Epithelial cell of proximal tubule (primary cell): Measurements from ENCODE around the gene ZBTB49. TPM values are rescaled to one million over a fixed set of nuclear protein-coding genes. Genes with fewer than 3 reads are reported as not detected.
A peak's percentile ranks its signal among the peaks of the same experiment; 100 is the strongest.

Experiments
- DNase-seq: peaks from one replicate; pipeline ENCODE4 v3.0.0-alpha.2; 2011; ENCODE audit warnings: low read depth
- H3K4me3 ChIP-seq: 2 replicates; pipeline ENCODE4 v1.5.1; 2011; ENCODE audit warnings: low read depth, mild to moderate bottlenecking, low read length
- total RNA-seq: library from RNA; depleted of rRNA; stranded (reverse); fragments of >200 nt; gene quantifications from 2 replicates; pipeline ENCODE4 v1.2.3, GENCODE V29; 2015
- TF ChIP-seq, protein P1 (sequence below): conservative IDR thresholded peaks from 2 replicates; pipeline ENCODE4 v1.5.1; 2012; ENCODE audit warnings: low read depth, mild to moderate bottlenecking, low read length

Gene ZBTB49
- total RNA-seq, 1 donor from 2014 or later, result 1.2 TPM

- DNase-seq, result no peak
- H3K4me3 ChIP-seq, result no peak overlapping the region
- TF ChIP-seq, protein P1, sequence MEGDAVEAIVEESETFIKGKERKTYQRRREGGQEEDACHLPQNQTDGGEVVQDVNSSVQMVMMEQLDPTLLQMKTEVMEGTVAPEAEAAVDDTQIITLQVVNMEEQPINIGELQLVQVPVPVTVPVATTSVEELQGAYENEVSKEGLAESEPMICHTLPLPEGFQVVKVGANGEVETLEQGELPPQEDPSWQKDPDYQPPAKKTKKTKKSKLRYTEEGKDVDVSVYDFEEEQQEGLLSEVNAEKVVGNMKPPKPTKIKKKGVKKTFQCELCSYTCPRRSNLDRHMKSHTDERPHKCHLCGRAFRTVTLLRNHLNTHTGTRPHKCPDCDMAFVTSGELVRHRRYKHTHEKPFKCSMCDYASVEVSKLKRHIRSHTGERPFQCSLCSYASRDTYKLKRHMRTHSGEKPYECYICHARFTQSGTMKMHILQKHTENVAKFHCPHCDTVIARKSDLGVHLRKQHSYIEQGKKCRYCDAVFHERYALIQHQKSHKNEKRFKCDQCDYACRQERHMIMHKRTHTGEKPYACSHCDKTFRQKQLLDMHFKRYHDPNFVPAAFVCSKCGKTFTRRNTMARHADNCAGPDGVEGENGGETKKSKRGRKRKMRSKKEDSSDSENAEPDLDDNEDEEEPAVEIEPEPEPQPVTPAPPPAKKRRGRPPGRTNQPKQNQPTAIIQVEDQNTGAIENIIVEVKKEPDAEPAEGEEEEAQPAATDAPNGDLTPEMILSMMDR, result no peak
These were observed 21.3 kb upstream of the ZBTB49 start for GRCh38 chr4:4268776-4269175.

- H3K4me3 ChIP-seq, result no peak overlapping the region
These were observed 20.7 kb upstream of the ZBTB49 start for GRCh38 chr4:4269331-4269731.

GRCh38 chr4:4269856-4270255, 20.2 kb upstream of the ZBTB49 start:
- H3K4me3 ChIP-seq, result no peak overlapping the region
- no peak for DNase-seq
- TF ChIP-seq, protein P1, result no peak

More at GRCh38 chr4:4269331-4269731, 20.7 kb upstream of the ZBTB49 start:
- TF ChIP-seq, protein P1, result no peak
- no peak for DNase-seq

- no peak overlapping the region for H3K4me3 ChIP-seq
- no peak for DNase-seq
- TF ChIP-seq, protein P1, result no peak
These were observed 19.5 kb upstream of the ZBTB49 start for GRCh38 chr4:4270529-4270928.

GRCh38 chr4:4271912-4272311, 18.1 kb upstream of the ZBTB49 start:
- H3K4me3 ChIP-seq, result no peak overlapping the region
- no peak for DNase-seq
- TF ChIP-seq, protein P1, result peak; percentile 14

DNA sequence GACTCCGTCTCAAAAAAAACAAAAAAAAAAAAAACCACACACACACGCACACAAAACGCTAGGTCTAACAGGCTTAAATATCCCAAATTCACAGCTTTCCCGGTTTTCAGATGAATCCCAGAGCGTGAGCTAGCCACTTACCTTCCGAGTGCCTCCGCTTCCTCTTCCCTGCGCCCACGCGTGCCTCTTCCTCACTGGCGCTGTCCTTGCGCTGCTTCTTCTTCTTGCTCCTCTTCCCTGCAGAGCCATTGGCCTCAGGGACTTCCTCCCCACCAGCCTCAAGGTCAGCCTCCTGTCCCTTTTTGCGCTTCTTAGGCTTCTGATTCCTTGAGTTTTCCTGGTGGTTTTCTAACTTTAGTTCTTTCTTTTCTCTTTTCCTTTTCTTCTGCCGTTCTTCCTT, 15.8 kb upstream of the ZBTB49 start:
- H3K4me3 ChIP-seq, result no peak overlapping the region
- DNase-seq, result no peak
- TF ChIP-seq, protein P1, result no peak

DNA sequence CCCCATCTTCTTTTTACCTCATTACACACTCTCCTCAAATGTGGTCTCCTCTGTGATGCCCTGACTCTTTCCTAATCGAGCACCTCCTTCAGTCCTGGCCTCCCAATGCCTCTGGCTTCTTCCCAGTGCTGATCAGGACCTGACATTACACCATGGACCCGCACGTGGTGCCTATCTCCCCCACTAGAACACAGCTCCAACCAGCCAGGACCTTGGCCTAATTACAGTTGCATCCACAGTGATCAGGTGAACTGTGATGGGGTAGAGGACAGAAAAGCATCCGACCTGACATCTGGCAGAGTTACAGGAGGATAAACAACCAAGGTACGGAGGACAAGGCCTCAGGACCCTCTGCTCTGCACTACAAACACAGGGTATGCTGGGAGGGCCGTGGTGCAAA, 12.5 kb upstream of the ZBTB49 start:
- DNase-seq, result no peak
- H3K4me3 ChIP-seq, result no peak overlapping the region
- TF ChIP-seq, protein P1, result no peak
